ENCODE results near the gene DHX57.

DHX57 gene

GRCh38 chr2:38875576-38876367 is at the start of gene DHX57, which contains the start of gene MORN2:
DHX57 (minus strand) TSS chr2:38875934; CDS start chr2:38868405, 7,529 bp downstream.
MORN2 (plus strand) TSS chr2:38875976.
- peak; percentile 89 for DNase-seq

GRCh38 chr2:38922902-38923301 is 47.2 kb upstream of the DHX57 start:
- DNase-seq: no peak

- no peak for DNase-seq
Observed at GRCh38 chr2:38922389-38922788, 46.7 kb upstream of the DHX57 start.

- DNase-seq: no peak
Observed at GRCh38 chr2:38912619-38913018, 36.9 kb upstream of the DHX57 start.

GRCh38 chr2:38911191-38911590 is 35.5 kb upstream of the DHX57 start:
- DNase-seq: no peak

- no peak for DNase-seq
Observed at GRCh38 chr2:38909872-38910271, 34.1 kb upstream of the DHX57 start.

- peak; percentile 82 for DNase-seq
Observed at GRCh38 chr2:38907743-38908562, 32.2 kb upstream of the DHX57 start.

GRCh38 chr2:38907242-38907641 is 31.5 kb upstream of the DHX57 start:
- DNase-seq: no peak

GRCh38 chr2:38905251-38905650 is 29.5 kb upstream of the DHX57 start:
- peak; percentile 5 for DNase-seq

- DNase-seq: no peak
Observed at GRCh38 chr2:38900726-38901125, 25.0 kb upstream of the DHX57 start.

- DNase-seq: no peak
Observed at GRCh38 chr2:38898256-38898655, 22.5 kb upstream of the DHX57 start.

- DNase-seq: no peak
Observed at GRCh38 chr2:38892819-38893218, 17.1 kb upstream of the DHX57 start.

GRCh38 chr2:38889575-38889974 is 13.8 kb upstream of the DHX57 start, which contains the start of gene ARHGEF33:
ARHGEF33 (plus strand) TSS chr2:38889875; CDS start chr2:38919448, 29,573 bp downstream.
- DNase-seq: no peak

GRCh38 chr2:38889045-38889444 is 13.3 kb upstream of the DHX57 start:
- DNase-seq: no peak

- DNase-seq: no peak
Observed at GRCh38 chr2:38887902-38888554, 12.3 kb upstream of the DHX57 start.

- no peak for DNase-seq
Observed at GRCh38 chr2:38887347-38887746, 11.6 kb upstream of the DHX57 start.

- DNase-seq: no peak
Observed at GRCh38 chr2:38886063-38886462, 10.3 kb upstream of the DHX57 start.

- no peak for DNase-seq
Observed at GRCh38 chr2:38876407-38876806, 673 bp upstream of the DHX57 start.

- DNase-seq: no peak
Observed at GRCh38 chr2:38875227-38875575, 533 bp downstream of the DHX57 start.

GRCh38 chr2:38873763-38874162 is 2.0 kb downstream of the DHX57 start:
- DNase-seq: no peak

GRCh38 chr2:38871432-38871831 is 4.3 kb downstream of the DHX57 start:
- no peak for DNase-seq

GRCh38 chr2:38866773-38867443 is 8.8 kb downstream of the DHX57 start:
- DNase-seq: peak; percentile 56

All from activated CD4-positive, alpha-beta T cell treated with anti-CD3 and anti-CD28 coated beads, Interleukin-2, Interleukin-6, amounts not matched to agents 100 ng/mL and 50 ng/mL, durations not matched to agents 16 hours and 8 hours (primary cell).